NCI-H69 (cell line): ENCODE measurements around the gene FIS1.
A peak's percentile ranks its signal among the peaks of the same experiment; 100 is the strongest.
"Not testable (repeated sequence)": the region's sequence is repeated elsewhere in the genome, so short reads cannot be mapped to it uniquely, and the experiment has no call there.

ENCODE experiments used
- DNase-seq: peaks from one replicate; lab custom pipeline; 2025; lab: John Stamatoyannopoulos, UW

Gene FIS1

GRCh38 chr7:101255796-101256195, 10.9 kb upstream of the FIS1 start:
- no peak for DNase-seq

- DNase-seq = not testable (repeated sequence)
These were observed 8.3 kb upstream of the FIS1 start for GRCh38 chr7:101253199-101253598.

GRCh38 chr7:101251871-101252659, 7.2 kb upstream of the FIS1 start:
- peak; percentile 99 for DNase-seq

GRCh38 chr7:101250324-101250723, 5.4 kb upstream of the FIS1 start:
- no peak for DNase-seq

GRCh38 chr7:101248276-101248675, 3.4 kb upstream of the FIS1 start:
- DNase-seq = peak; percentile 25

- DNase-seq = peak; percentile 98
These were observed 327 bp upstream of the FIS1 start for GRCh38 chr7:101245147-101245668.

- DNase-seq = peak; percentile 32
These were observed 1.1 kb downstream of the FIS1 start for GRCh38 chr7:101243646-101244374.

- DNase-seq = no peak
These were observed 3.2 kb downstream of the FIS1 start for GRCh38 chr7:101241443-101242349.

GRCh38 chr7:101241015-101241363, 3.9 kb downstream of the FIS1 start:
- no peak for DNase-seq

GRCh38 chr7:101240226-101241014, 4.5 kb downstream of the FIS1 start:
- no peak for DNase-seq

GRCh38 chr7:101239951-101240220, 5.0 kb downstream of the FIS1 start:
- DNase-seq = no peak

- no peak for DNase-seq
These were observed 5.5 kb downstream of the FIS1 start for GRCh38 chr7:101239191-101239950.

- no peak for DNase-seq
These were observed 6.4 kb downstream of the FIS1 start for GRCh38 chr7:101238226-101239182.

GRCh38 chr7:101237206-101238067, 7.4 kb downstream of the FIS1 start, which contains the start of gene CLDN15:
CLDN15 (minus strand) TSS chr7:101237802; CDS start chr7:101237581, 221 bp downstream.
- DNase-seq = no peak

GRCh38 chr7:101236292-101236835, 8.5 kb downstream of the FIS1 start:
- DNase-seq = no peak

GRCh38 chr7:101235522-101235921, 9.4 kb downstream of the FIS1 start:
- DNase-seq = no peak

GRCh38 chr7:101235050-101235449, 9.8 kb downstream of the FIS1 start:
- DNase-seq = peak; percentile 46

GRCh38 chr7:101234636-101235035, 10.2 kb downstream of the FIS1 start:
- DNase-seq = peak; percentile 46
